GM19397 (cell line): Measurements from ENCODE around the gene OLFM4.

Experiments
- ATAC-seq: cut with Tn5 transposase; IDR thresholded peaks from one replicate; pipeline ENCODE4 v1.9.1; 2021; ENCODE audit warnings: mild to moderate bottlenecking, moderate library complexity; ENCODE audit not compliant: unreplicated experiment

The OLFM4 gene

GRCh38 chr13:53064731-53065130, 36.1 kb downstream of the OLFM4 start:
- no peak for ATAC-seq

GRCh38 chr13:53066411-53066810, 37.8 kb downstream of the OLFM4 start:
- ATAC-seq: no peak

GRCh38 chr13:53068585-53069520, 40.2 kb downstream of the OLFM4 start:
- ATAC-seq: no peak

- no peak for ATAC-seq
These were observed 41.2 kb downstream of the OLFM4 start for GRCh38 chr13:53069800-53070199.

GRCh38 chr13:53073711-53074110, 45.1 kb downstream of the OLFM4 start:
- no peak for ATAC-seq

- ATAC-seq: no peak
These were observed 45.5 kb downstream of the OLFM4 start for GRCh38 chr13:53074114-53074513.

- no peak for ATAC-seq
These were observed 46.9 kb downstream of the OLFM4 start for GRCh38 chr13:53075356-53076041.

GRCh38 chr13:53079691-53080090, 51.1 kb downstream of the OLFM4 start:
- ATAC-seq: no peak

- no peak for ATAC-seq
These were observed 60.3 kb downstream of the OLFM4 start for GRCh38 chr13:53088871-53089270.

- no peak for ATAC-seq
These were observed 61.3 kb downstream of the OLFM4 start for GRCh38 chr13:53089951-53090350.

GRCh38 chr13:53090461-53090860, 61.8 kb downstream of the OLFM4 start:
- ATAC-seq: no peak

- no peak for ATAC-seq
These were observed 64.3 kb downstream of the OLFM4 start for GRCh38 chr13:53092931-53093330.

GRCh38 chr13:53098455-53098854, 69.8 kb downstream of the OLFM4 start:
- no peak for ATAC-seq

- no peak for ATAC-seq
These were observed 71.9 kb downstream of the OLFM4 start for GRCh38 chr13:53100394-53101063.
